ENCODE measurements around the gene HPGD.
"Not testable (repeated sequence)": the region's sequence is repeated elsewhere in the genome, so short reads cannot be mapped to it uniquely, and the experiment has no call there.

Gene HPGD

GRCh38 chr4:174495626-174496025, 26.7 kb downstream of the HPGD start:
- DNase-seq (ENCODE audit: low spot score): no peak
- no peak for TF ChIP-seq CTCF (IDR thresholded peaks at IDR 0.05; ENCODE audit: extremely low read depth, missing control alignments)

- DNase-seq (ENCODE audit: low spot score): no peak
Observed at GRCh38 chr4:174494726-174495125, 27.6 kb downstream of the HPGD start.

GRCh38 chr4:174494146-174494545, 28.1 kb downstream of the HPGD start:
- no peak for TF ChIP-seq CTCF (IDR thresholded peaks at IDR 0.05; ENCODE audit: extremely low read depth, missing control alignments)

More at GRCh38 chr4:174494726-174495125, 27.6 kb downstream of the HPGD start:
- TF ChIP-seq CTCF (IDR thresholded peaks at IDR 0.05; ENCODE audit: extremely low read depth, missing control alignments): no peak

GRCh38 chr4:174490451-174490961, 31.8 kb downstream of the HPGD start:
- DNase-seq (ENCODE audit: low spot score): no peak
- no peak for TF ChIP-seq CTCF (IDR thresholded peaks at IDR 0.05; ENCODE audit: extremely low read depth, missing control alignments)

More at GRCh38 chr4:174494146-174494545, 28.1 kb downstream of the HPGD start:
- no peak for DNase-seq (ENCODE audit: low spot score)

- not testable (repeated sequence) for DNase-seq (ENCODE audit: low spot score)
Observed at GRCh38 chr4:174488368-174488767, 33.9 kb downstream of the HPGD start.

- no peak for TF ChIP-seq CTCF (IDR thresholded peaks at IDR 0.05; ENCODE audit: extremely low read depth, missing control alignments)
- DNase-seq (ENCODE audit: low spot score): no peak
Observed at GRCh38 chr4:174485025-174485424, 37.3 kb downstream of the HPGD start.

GRCh38 chr4:174483792-174484191, 38.5 kb downstream of the HPGD start:
- no peak for DNase-seq (ENCODE audit: low spot score)
- no peak for TF ChIP-seq CTCF (IDR thresholded peaks at IDR 0.05; ENCODE audit: extremely low read depth, missing control alignments)

GRCh38 chr4:174479140-174479539, 43.1 kb downstream of the HPGD start:
- no peak for DNase-seq (ENCODE audit: low spot score)
- no peak for TF ChIP-seq CTCF (IDR thresholded peaks at IDR 0.05; ENCODE audit: extremely low read depth, missing control alignments)
